MM.1S (cell line): Measurements from ENCODE around the gene LHPP.

Experiments
- CTCF ChIP-seq: fragments of 300-600 bp; sonication (generic); IDR thresholded peaks from 2 replicates; pipeline ENCODE4 v1.5.1; 2016; ENCODE audit warnings: antibody characterized with exemption, low read length, mixed read lengths
- EZH2 ChIP-seq: fragments of 300-600 bp; sonication (generic); optimal IDR thresholded peaks from 2 replicates; pipeline ENCODE3; 2017; ENCODE audit warnings: low read depth, mild to moderate bottlenecking, antibody characterized with exemption, low read length, mixed read lengths

DNA sequence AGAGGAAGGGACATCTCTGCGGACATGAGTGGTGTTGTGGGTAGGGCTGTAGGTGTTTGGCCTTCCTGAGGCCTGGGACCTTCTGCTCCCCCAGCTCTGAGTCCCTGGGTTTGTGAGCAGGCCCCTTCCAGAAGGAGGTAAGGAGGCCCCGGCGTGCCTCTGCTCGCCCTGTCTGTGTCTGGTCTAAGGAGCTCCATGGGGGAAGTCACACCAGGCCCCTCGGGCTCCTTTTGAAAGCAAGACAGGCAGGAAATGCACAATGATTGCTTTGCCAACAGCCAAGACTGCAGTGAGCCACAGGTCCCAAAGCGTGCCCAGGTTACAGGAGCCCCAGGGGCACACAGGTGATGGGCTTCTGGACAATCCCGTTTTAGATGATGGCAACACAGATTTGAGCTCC lies 193.1 kb downstream of the LHPP start:
- TF ChIP-seq EZH2 (no peak), CTCF (no peak)
